GM11168 (cell line): ENCODE results near the gene DOCK9.
"Not testable (repeated sequence)": the region's sequence is repeated elsewhere in the genome, so short reads cannot be mapped to it uniquely, and the experiment has no call there.

ENCODE experiments used
- in situ Hi-C: fragments of 300-500 bp; cut with MboI; formaldehyde crosslinking; loops from one replicate; pipeline ENCODE4 v1.12.0; 2022; ENCODE audit warnings: low sequenced_read_pairs; ENCODE audit not compliant: unreplicated experiment

Gene DOCK9

GRCh38 chr13:98923641-98924397 lies 54.0 kb downstream of the DOCK9 start:
- in situ Hi-C loops, result no loop called here

GRCh38 chr13:98922306-98922705 lies 55.6 kb downstream of the DOCK9 start:
- in situ Hi-C loops, result no loop called here

GRCh38 chr13:98921786-98922185 lies 56.1 kb downstream of the DOCK9 start:
- in situ Hi-C loops, result no loop called here

DNA sequence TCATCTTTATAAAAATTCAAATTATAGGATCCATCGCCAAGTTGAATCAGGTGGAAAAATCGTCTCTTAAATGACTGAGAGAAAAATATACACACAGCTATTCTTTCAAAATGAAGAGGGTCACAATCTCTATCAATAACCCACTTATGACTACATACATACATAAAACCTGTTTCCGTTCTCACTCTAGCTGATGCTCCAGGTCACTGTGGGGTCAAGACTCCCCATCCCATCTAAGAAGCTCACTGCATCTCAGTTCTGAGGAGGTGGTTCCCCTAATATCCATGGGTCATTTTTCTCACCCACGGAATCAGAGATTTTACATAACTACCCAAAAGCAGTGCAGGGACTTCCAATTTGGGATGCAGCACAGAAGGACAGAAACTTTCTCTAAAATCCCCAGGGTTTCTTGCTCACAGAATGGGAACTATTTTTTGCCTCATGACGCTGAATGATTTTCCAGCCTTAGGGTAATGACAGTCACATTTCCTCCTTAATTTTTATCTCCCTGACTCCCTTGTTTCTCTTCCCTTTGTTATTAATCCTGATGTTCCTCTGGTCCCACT lies 56.8 kb downstream of the DOCK9 start:
- in situ Hi-C loops, result no loop called here

GRCh38 chr13:98919566-98919965 lies 58.3 kb downstream of the DOCK9 start:
- in situ Hi-C loops, result no loop called here

DNA sequence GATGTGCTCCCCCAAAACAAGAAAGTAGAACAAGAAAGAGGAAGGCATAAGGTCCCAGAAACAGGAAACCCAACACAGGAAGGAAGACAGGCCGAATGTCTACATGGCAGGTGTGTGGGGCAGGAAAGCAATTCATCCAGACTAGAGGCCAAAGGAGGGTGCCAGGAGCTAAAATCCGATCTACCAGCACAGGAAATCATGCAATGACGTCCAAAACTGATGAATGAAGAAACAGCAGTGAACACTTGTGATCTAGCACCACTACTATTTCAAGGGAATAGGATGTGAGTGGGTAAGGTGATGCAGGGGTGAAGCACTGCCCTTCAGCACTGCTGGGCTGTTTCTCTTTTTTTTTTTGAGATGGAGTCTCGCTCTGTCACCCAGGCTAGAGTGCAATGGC lies 59.1 kb downstream of the DOCK9 start:
- in situ Hi-C loops, result no loop called here

GRCh38 chr13:98917116-98917515 lies 60.7 kb downstream of the DOCK9 start:
- in situ Hi-C loops, result no loop called here

- in situ Hi-C loops, result no loop called here
Observed at GRCh38 chr13:98916403-98916802, 61.5 kb downstream of the DOCK9 start.

DNA sequence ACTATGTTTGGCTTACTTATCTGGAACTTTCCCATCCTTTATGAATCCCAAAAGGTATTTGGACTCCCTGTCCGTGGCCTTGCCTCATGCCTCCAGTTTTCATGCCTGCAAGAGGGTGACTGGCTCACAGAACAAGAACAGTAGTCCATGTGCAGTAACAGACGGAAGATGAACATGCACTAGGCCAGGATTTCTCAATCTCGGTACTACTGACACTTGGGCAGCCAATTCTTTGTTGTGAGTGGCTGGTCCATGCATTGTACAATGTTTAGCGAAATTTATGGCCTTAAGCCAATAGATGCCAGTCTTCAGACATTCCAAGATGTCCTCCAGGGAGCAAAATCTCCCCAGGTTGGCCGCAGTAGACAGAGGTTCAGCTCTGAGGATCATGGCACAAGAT lies 61.9 kb downstream of the DOCK9 start:
- in situ Hi-C loops, result no loop called here

GRCh38 chr13:98915563-98915962 lies 62.3 kb downstream of the DOCK9 start:
- in situ Hi-C loops, result no loop called here

DNA sequence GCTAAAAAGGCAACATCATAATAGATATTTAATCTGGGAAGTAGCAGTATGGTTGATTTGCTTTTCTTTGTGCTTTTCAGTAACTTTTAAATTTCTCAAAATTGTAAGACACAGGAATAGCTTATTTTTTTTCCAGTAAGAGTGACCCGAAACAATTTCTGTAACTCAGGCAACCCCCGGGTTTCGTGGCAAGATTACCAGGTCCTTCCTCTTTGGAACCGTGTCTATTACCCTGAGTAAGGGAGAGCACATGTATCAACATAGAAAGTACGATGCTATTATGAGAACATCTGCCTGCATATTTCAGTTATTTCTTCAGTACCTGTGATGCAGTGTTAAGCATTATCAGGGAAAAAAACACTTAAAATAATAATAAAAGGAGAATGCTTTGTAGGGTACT lies 64.1 kb downstream of the DOCK9 start:
- in situ Hi-C loops, result no loop called here

- in situ Hi-C loops, result no loop called here
Observed at GRCh38 chr13:98912846-98913245, 65.0 kb downstream of the DOCK9 start.

DNA sequence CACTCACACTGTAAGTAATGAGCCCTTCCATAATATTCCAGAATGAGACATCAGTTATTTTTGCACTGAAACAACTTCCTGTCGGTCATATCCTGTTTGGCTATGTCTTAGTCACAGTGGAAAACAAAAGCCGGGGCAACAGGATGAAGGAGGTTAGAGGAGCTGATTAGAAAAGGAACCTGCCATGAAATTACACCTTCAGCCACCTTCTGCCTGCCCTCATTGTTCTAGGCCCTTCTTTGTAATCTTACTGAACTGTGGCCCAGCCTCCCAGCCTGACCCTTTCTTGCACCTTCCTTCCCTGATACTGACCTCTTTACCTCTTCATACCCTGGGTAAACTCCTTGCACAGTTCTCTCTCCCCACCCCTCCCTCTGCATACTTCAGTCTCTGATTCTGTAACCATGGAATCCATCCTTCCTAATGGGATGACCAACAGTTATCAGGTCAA lies 67.3 kb downstream of the DOCK9 start:
- in situ Hi-C loops, result no loop called here

DNA sequence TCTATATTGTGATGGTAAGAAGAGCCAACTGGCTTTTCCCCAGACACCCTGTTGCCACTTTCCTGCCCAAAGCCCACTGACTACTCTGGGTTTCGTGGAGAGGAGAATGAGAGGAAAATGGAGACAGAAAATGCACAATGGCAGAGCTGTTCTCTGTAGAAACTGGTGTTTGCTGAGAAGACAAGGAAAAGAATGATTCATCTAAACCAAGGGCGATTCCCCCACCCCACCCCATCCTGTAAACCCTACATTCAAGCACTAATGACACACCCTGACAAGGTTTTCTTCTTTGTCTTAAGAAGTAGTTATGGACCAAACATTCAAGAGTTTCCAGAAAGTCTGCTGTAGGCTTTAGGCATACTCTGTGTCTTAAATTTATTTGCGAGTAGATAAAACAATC lies 68.8 kb downstream of the DOCK9 start:
- in situ Hi-C loops, result no loop called here

DNA sequence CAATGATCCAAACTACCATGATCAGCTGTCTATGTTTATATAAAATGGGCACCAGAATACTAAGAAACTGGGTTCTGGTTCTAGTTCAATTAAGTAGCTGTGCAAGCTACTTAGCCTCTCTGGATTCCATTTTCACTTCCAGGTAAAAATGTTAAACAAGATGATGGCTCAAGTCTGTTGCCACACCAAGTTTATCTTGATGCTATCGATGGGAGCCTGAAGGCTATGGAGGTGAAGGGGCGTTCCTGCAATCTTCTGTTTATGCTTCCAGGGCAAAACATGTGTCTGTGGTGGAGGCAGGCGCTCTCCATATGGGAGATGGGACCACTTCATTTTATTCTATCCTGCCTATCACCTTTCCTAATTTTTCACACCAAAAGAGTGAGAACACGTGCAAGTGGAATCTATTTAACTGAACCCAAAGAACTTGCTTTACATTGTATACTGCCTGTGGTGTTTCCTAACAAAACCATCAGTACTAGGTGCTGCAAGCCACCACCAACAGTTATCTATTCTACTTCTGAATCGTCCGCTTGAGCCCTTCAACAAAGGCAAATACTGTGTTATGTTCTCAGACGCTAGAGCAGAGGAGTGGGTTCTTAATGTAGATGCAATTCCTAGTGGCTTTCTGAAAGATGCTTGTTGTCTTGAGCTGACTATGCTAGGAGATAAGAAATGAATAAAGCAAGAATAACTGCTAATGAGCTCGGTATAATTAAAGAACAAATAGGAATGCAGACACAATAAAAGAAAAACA lies 70.9 kb downstream of the DOCK9 start:
- in situ Hi-C loops, result no loop called here

- in situ Hi-C loops, result no loop called here
Observed at GRCh38 chr13:98905199-98905598, 72.7 kb downstream of the DOCK9 start.

GRCh38 chr13:98900442-98900841 lies 77.4 kb downstream of the DOCK9 start:
- in situ Hi-C loops, result no loop called here

- in situ Hi-C loops, result no loop called here
Observed at GRCh38 chr13:98897706-98898105, 80.2 kb downstream of the DOCK9 start.

DNA sequence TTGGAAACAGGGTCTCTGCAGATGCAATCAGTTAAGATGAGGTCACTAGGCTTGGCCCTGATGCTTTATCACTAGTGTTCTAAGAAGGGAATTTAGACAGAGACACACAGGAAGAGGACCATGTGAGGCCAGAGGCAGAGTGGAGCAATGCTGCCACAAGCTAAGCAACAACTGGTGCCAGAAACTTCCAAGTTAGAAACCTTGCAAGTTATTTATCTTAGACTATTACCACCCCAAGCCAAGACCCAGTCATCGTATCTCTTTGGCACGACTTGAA lies 81.1 kb downstream of the DOCK9 start:
- in situ Hi-C loops, result no loop called here

- in situ Hi-C loops, result no loop called here
Observed at GRCh38 chr13:98896083-98896867, 81.6 kb downstream of the DOCK9 start.

DNA sequence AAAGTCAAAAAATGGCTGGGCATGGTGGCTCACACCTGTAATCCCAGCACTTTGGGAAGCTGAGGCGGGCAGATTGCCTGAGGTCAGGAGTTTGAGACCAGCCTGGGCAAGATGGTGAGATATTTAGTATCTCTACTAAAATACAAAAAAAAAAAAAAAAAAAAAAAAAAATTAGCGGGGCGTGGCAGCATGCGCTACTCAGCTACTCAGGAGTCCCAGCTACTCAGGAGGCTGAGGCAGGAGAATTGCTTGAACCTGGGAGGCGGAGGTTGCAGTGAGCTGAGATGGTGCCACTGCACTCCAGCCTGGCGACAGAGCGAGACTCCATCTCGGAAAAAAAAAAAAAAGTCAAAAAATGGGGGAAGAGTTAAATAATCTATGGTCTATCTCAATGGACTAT lies 83.0 kb downstream of the DOCK9 start:
- in situ Hi-C loops, result not testable (repeated sequence)
